Cardiac muscle cell (in vitro differentiated cells and primary cell): ENCODE results near the gene GRIP1. TPM values are rescaled to one million over a fixed set of nuclear protein-coding genes. Genes with fewer than 3 reads are reported as not detected.

ENCODE experiments used
- DNase-seq, 2 donors: peaks; one replicate each; pipeline versions ENCODE4 v3.0.0 to v3.0.0-alpha.2; 2010 to 2017; ENCODE audit warnings: low read depth in 1 of 2, low spot score in 1 of 2
- H3K27ac ChIP-seq: fragments of 200-600 bp; sonication (generic); 2 replicates; pipeline ENCODE4 v1.5.1; 2016
- H3K27me3 ChIP-seq: fragments of 200-600 bp; sonication (generic); 2 replicates; pipeline ENCODE4 v1.6.0; 2016; ENCODE audit warnings: control low read depth
- H3K36me3 ChIP-seq: fragments of 200-600 bp; sonication (generic); 2 replicates; pipeline ENCODE4 v1.5.1; 2016; ENCODE audit warnings: control low read depth
- H3K4me1 ChIP-seq: fragments of 200-600 bp; sonication (generic); 2 replicates; pipeline ENCODE4 v1.8.1; 2017; ENCODE audit warnings: low read depth, mild to moderate bottlenecking, mixed run types
- H3K4me3 ChIP-seq: fragments of 200-600 bp; sonication (generic); 2 replicates; pipeline ENCODE4 v1.5.1; 2016; ENCODE audit warnings: mild to moderate bottlenecking
- H3K9me3 ChIP-seq: fragments of 200-600 bp; sonication (generic); 2 replicates; pipeline ENCODE4 v1.5.1; 2017; ENCODE audit warnings: low read depth, mild to moderate bottlenecking, control low read depth
- polyA plus RNA-seq: library from polyadenylated mRNA; unstranded; fragments of >200 nt; fragmentation: Nextera tagmentation; extraction: Ambion mirVana; gene quantifications from 2 replicates; pipeline ENCODE4 v1.2.1, GENCODE V29; 2016
- total RNA-seq: library from RNA; depleted of rRNA; stranded (reverse); fragments of >200 nt; gene quantifications from 2 replicates; pipeline ENCODE4 v1.2.3, GENCODE V29; 2016
- TF ChIP-seq, protein P1 (sequence below): IDR thresholded peaks from 2 replicates; pipeline ENCODE4 v1.5.1; 2012; ENCODE audit warnings: low read depth, mild to moderate bottlenecking, low read length

The GRIP1 gene
- total and polyA plus RNA-seq, 2 experiments from 2014 or later = 2.6 to 5.2 TPM

DNA sequence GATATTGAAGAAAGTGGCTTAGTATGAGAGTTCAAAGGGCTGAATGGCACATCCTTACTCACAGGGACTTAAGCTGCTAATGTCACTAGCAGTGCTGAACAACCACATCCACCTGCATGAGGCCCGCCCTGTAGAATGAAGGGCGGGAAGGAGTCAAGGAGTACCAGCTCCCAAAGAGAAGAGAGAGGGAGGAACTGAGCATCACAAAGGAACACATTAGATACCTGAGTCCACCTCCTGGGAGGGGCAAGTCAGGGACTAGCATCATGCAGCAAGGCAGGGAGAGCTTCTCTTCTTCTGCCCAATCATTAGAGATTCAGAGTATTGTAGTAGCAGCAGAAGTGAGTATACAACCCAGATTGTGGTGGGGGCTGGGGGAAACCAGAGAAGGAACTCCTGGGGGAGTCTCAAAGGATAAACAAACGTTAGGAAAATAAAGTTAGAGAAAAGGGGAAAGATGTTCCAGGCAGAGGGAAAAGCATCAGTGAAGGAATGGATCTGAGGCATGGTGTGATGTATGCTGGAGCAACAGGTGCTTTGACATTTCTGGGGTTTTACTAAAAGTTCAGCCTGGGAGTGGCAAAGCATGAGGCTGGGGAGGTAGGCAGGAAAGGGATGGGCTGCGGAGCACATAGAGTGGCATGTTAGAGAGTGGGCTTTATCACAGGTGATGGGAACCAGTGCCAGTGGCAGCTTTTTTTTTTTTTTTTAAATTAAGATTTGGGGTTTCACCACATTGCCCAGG lies 21.0 kb upstream of the GRIP1 start:
- H3K4me1 ChIP-seq = no peaks in the 10 kb centered on the region
- no peak overlapping the region for H3K27ac ChIP-seq
- no peak overlapping the region for H3K4me3 ChIP-seq
- TF ChIP-seq, protein P1, sequence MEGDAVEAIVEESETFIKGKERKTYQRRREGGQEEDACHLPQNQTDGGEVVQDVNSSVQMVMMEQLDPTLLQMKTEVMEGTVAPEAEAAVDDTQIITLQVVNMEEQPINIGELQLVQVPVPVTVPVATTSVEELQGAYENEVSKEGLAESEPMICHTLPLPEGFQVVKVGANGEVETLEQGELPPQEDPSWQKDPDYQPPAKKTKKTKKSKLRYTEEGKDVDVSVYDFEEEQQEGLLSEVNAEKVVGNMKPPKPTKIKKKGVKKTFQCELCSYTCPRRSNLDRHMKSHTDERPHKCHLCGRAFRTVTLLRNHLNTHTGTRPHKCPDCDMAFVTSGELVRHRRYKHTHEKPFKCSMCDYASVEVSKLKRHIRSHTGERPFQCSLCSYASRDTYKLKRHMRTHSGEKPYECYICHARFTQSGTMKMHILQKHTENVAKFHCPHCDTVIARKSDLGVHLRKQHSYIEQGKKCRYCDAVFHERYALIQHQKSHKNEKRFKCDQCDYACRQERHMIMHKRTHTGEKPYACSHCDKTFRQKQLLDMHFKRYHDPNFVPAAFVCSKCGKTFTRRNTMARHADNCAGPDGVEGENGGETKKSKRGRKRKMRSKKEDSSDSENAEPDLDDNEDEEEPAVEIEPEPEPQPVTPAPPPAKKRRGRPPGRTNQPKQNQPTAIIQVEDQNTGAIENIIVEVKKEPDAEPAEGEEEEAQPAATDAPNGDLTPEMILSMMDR = no peak
- peaks cover 1% of the 10 kb centered on the region for H3K9me3 ChIP-seq
- H3K36me3 ChIP-seq = no peaks in the 10 kb centered on the region
- no peaks in the 10 kb centered on the region for H3K27me3 ChIP-seq
- no peak for DNase-seq

DNA sequence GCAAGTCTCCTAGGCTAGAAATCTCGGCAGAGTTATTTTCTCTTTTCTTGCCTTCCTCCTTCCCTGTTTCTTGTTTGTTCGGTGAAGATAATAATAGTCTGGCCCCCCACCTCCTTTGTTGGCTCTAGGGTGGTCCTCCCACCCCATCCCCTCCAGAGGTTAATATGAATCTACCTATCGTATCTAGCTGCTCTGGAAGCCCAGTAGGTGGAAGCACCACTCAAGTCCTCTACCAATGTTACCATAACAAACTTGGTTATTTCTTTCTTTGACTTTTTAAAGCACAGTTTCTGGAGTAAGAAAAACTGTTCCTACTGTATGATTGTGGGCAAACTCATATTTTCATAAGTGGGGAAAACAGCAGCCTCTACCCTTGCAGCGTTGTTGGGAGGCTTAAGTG lies 19.7 kb upstream of the GRIP1 start:
- TF ChIP-seq, protein P1 = no peak
- H3K27ac ChIP-seq = no peak overlapping the region
- no peaks in the 10 kb centered on the region for H3K36me3 ChIP-seq
- H3K4me3 ChIP-seq = no peak overlapping the region
- DNase-seq = no peak
- H3K27me3 ChIP-seq = no peaks in the 10 kb centered on the region
- peaks cover 1% of the 10 kb centered on the region for H3K4me1 ChIP-seq
- H3K9me3 ChIP-seq = no peaks in the 10 kb centered on the region

DNA sequence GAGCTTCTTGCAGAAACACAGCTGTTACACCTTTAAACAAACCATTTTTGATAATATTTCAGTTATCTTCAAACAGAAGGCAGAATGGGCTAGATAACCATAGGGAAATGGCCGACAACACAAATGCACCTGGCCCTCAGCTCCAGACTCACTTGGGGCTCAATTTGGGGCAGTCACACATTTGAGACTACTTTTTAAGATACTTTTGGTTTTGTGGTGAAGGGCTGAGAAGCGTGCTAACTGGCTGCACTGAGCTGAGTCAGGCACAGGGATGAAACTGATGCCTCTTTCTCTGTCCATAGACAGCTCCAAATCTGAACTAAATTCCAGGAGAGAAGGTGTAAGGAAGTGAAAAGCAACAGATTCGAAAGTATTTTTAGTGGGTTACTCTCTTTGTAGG lies 18.5 kb upstream of the GRIP1 start:
- Histone ChIP-seq H3K9me3 (no peaks in the 10 kb centered on the region), H3K36me3 (no peaks in the 10 kb centered on the region), H3K4me1 (peaks cover 12% of the 10 kb centered on the region), H3K4me3 (no peak overlapping the region), H3K27me3 (no peaks in the 10 kb centered on the region), H3K27ac (no peak overlapping the region)
- DNase-seq = no peak
- TF ChIP-seq, protein P1 = no peak

DNA sequence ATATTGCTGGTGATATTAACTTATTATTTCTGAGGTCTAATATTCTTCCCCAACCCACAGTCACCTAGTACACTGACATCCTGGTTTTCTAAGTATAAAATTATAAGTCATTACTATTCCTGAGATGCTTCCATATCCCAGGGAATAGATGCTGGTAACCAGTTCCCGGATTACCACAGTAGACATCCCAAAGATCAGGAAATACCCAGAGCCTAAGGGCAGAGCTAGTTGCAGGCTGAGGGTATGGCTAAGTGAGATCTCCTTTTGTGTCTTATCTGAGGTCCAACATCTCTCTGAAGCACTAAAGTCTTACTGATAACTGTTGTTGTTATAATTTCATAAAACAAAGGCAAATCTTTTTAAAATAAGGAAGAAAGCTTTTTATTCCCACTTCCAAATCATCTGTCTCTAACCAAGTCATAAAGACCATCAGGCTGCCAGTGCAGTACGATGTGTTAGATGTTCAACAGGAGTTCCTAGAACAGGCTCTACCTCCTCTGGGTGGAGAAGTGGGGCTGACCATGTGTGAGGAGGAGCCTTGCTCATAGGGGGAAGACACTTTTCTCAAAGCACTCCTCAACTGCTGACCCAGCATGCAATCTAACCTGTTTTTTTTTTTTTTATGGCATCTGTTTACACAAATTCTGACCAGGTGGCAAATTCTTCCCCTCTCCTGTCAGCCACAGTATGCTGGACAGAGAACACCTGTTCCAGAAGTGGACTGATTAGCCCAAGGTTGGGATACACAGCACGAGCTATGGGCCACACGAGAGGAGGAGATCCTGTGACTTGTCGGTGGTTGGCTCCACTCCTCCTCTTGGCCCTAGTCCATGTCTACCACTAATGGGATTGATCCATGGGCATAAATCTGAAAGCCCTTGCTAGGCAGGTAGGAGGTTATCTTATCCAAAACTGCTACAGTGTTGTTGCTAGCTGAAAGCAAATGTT lies 16.1 kb upstream of the GRIP1 start:
- H3K27ac ChIP-seq = no peak overlapping the region

GRCh38 chr12:66693901-66694513 lies 15.1 kb upstream of the GRIP1 start:
- no peaks in the 10 kb centered on the region for H3K36me3 ChIP-seq
- H3K4me3 ChIP-seq = no peak overlapping the region
- no peaks in the 10 kb centered on the region for H3K9me3 ChIP-seq
- no peaks in the 10 kb centered on the region for H3K27me3 ChIP-seq
- no peak overlapping the region for H3K27ac ChIP-seq
- TF ChIP-seq, protein P1 = peak; percentile 63
- DNase-seq = peak; percentile 77
- H3K4me1 ChIP-seq = peaks cover 12% of the 10 kb centered on the region

More for the DNA sequence above, 16.1 kb upstream of the GRIP1 start:
- Histone ChIP-seq H3K36me3 (no peaks in the 10 kb centered on the region), H3K27me3 (no peaks in the 10 kb centered on the region), H3K4me1 (peaks cover 12% of the 10 kb centered on the region), H3K9me3 (no peaks in the 10 kb centered on the region), H3K4me3 (no peak overlapping the region)
- TF ChIP-seq, protein P1 = no peak
- DNase-seq = no peak
